ENCODE measurements around the gene RBM23. TPM values are rescaled to one million over a fixed set of nuclear protein-coding genes. Genes with fewer than 3 reads are reported as not detected.

The RBM23 gene
- total RNA-seq, 1 donor = 122 TPM

- peaks cover 5% of the 10 kb centered on the region for H3K4me1 ChIP-seq (ENCODE audit: insufficient read depth, low read length)
- H3K9me3 ChIP-seq (ENCODE audit: low read depth, low read length) = no peaks in the 10 kb centered on the region
- no peak overlapping the region for H3K4me3 ChIP-seq (ENCODE audit: low read length)
- no peaks in the 10 kb centered on the region for H3K27me3 ChIP-seq (ENCODE audit: insufficient read depth, low read length)
Measured at GRCh38 chr14:22900081-22900799, 18.7 kb downstream of the RBM23 start.

GRCh38 chr14:22898302-22899090 is 20.5 kb downstream of the RBM23 start:
- Histone ChIP-seq H3K4me1 (ENCODE audit: insufficient read depth, low read length) (peaks cover 5% of the 10 kb centered on the region), H3K27me3 (ENCODE audit: insufficient read depth, low read length) (no peaks in the 10 kb centered on the region)

GRCh38 chr14:22897357-22897756 is 21.6 kb downstream of the RBM23 start:
- Histone ChIP-seq H3K9me3 (ENCODE audit: low read depth, low read length) (no peaks in the 10 kb centered on the region), H3K4me3 (ENCODE audit: low read length) (no peak overlapping the region), H3K27me3 (ENCODE audit: insufficient read depth, low read length) (no peaks in the 10 kb centered on the region), H3K4me1 (ENCODE audit: insufficient read depth, low read length) (peaks cover 5% of the 10 kb centered on the region)

More at GRCh38 chr14:22898302-22899090, 20.5 kb downstream of the RBM23 start:
- Histone ChIP-seq H3K4me3 (ENCODE audit: low read length) (no peak overlapping the region), H3K9me3 (ENCODE audit: low read depth, low read length) (no peaks in the 10 kb centered on the region)

- no peaks in the 10 kb centered on the region for H3K9me3 ChIP-seq (ENCODE audit: low read depth, low read length)
- peaks cover 5% of the 10 kb centered on the region for H3K4me1 ChIP-seq (ENCODE audit: insufficient read depth, low read length)
Measured at GRCh38 chr14:22896760-22897159, 22.2 kb downstream of the RBM23 start.

GRCh38 chr14:22896356-22896755 is 22.6 kb downstream of the RBM23 start:
- H3K4me3 ChIP-seq (ENCODE audit: low read length) = no peak overlapping the region
- peaks cover 5% of the 10 kb centered on the region for H3K4me1 ChIP-seq (ENCODE audit: insufficient read depth, low read length)
- no peaks in the 10 kb centered on the region for H3K9me3 ChIP-seq (ENCODE audit: low read depth, low read length)
- H3K27me3 ChIP-seq (ENCODE audit: insufficient read depth, low read length) = no peaks in the 10 kb centered on the region

More at GRCh38 chr14:22896760-22897159, 22.2 kb downstream of the RBM23 start:
- no peaks in the 10 kb centered on the region for H3K27me3 ChIP-seq (ENCODE audit: insufficient read depth, low read length)
- no peak overlapping the region for H3K4me3 ChIP-seq (ENCODE audit: low read length)

GRCh38 chr14:22895402-22895801 is 23.5 kb downstream of the RBM23 start:
- Histone ChIP-seq H3K9me3 (ENCODE audit: low read depth, low read length) (no peaks in the 10 kb centered on the region), H3K27me3 (ENCODE audit: insufficient read depth, low read length) (no peaks in the 10 kb centered on the region), H3K4me3 (ENCODE audit: low read length) (no peak overlapping the region), H3K4me1 (ENCODE audit: insufficient read depth, low read length) (peaks cover 5% of the 10 kb centered on the region)

- Histone ChIP-seq H3K9me3 (ENCODE audit: low read depth, low read length) (no peaks in the 10 kb centered on the region), H3K27me3 (ENCODE audit: insufficient read depth, low read length) (no peaks in the 10 kb centered on the region), H3K4me1 (ENCODE audit: insufficient read depth, low read length) (peaks cover 11% of the 10 kb centered on the region), H3K4me3 (ENCODE audit: low read length) (no peak overlapping the region)
Measured at GRCh38 chr14:22893706-22894105, 25.2 kb downstream of the RBM23 start.

GRCh38 chr14:22892488-22892887 is 26.5 kb downstream of the RBM23 start:
- Histone ChIP-seq H3K9me3 (ENCODE audit: low read depth, low read length) (no peaks in the 10 kb centered on the region), H3K4me1 (ENCODE audit: insufficient read depth, low read length) (peaks cover 23% of the 10 kb centered on the region), H3K4me3 (ENCODE audit: low read length) (no peak overlapping the region), H3K27me3 (ENCODE audit: insufficient read depth, low read length) (no peaks in the 10 kb centered on the region)

- no peak overlapping the region for H3K4me3 ChIP-seq (ENCODE audit: low read length)
- no peaks in the 10 kb centered on the region for H3K27me3 ChIP-seq (ENCODE audit: insufficient read depth, low read length)
- no peaks in the 10 kb centered on the region for H3K9me3 ChIP-seq (ENCODE audit: low read depth, low read length)
- peaks cover 39% of the 10 kb centered on the region for H3K4me1 ChIP-seq (ENCODE audit: insufficient read depth, low read length)
Measured at GRCh38 chr14:22890416-22890815, 28.5 kb downstream of the RBM23 start.

- no peaks in the 10 kb centered on the region for H3K9me3 ChIP-seq (ENCODE audit: low read depth, low read length)
- peaks cover 39% of the 10 kb centered on the region for H3K4me1 ChIP-seq (ENCODE audit: insufficient read depth, low read length)
- no peaks in the 10 kb centered on the region for H3K27me3 ChIP-seq (ENCODE audit: insufficient read depth, low read length)
- H3K4me3 ChIP-seq (ENCODE audit: low read length) = no peak overlapping the region
Measured at GRCh38 chr14:22888662-22889061, 30.3 kb downstream of the RBM23 start.

- H3K4me1 ChIP-seq (ENCODE audit: insufficient read depth, low read length) = peaks cover 39% of the 10 kb centered on the region
- H3K27me3 ChIP-seq (ENCODE audit: insufficient read depth, low read length) = no peaks in the 10 kb centered on the region
- H3K4me3 ChIP-seq (ENCODE audit: low read length) = peak overlapping the region; percentile 45
- H3K9me3 ChIP-seq (ENCODE audit: low read depth, low read length) = no peaks in the 10 kb centered on the region
Measured at GRCh38 chr14:22887990-22888378, 31.0 kb downstream of the RBM23 start.

- Histone ChIP-seq H3K4me3 (ENCODE audit: low read length) (peak overlapping the region; percentile 45), H3K4me1 (ENCODE audit: insufficient read depth, low read length) (peaks cover 44% of the 10 kb centered on the region), H3K27me3 (ENCODE audit: insufficient read depth, low read length) (no peaks in the 10 kb centered on the region), H3K9me3 (ENCODE audit: low read depth, low read length) (no peaks in the 10 kb centered on the region)
Measured at GRCh38 chr14:22887260-22887989, 31.5 kb downstream of the RBM23 start.

- Histone ChIP-seq H3K27me3 (ENCODE audit: insufficient read depth, low read length) (no peaks in the 10 kb centered on the region), H3K4me1 (ENCODE audit: insufficient read depth, low read length) (peaks cover 47% of the 10 kb centered on the region), H3K9me3 (ENCODE audit: low read depth, low read length) (no peaks in the 10 kb centered on the region), H3K4me3 (ENCODE audit: low read length) (peak overlapping the region; percentile 45)
Measured at GRCh38 chr14:22886500-22887259, 32.3 kb downstream of the RBM23 start.

- H3K4me3 ChIP-seq (ENCODE audit: low read length) = no peak overlapping the region
- no peaks in the 10 kb centered on the region for H3K9me3 ChIP-seq (ENCODE audit: low read depth, low read length)
- H3K4me1 ChIP-seq (ENCODE audit: insufficient read depth, low read length) = peaks cover 47% of the 10 kb centered on the region
- no peaks in the 10 kb centered on the region for H3K27me3 ChIP-seq (ENCODE audit: insufficient read depth, low read length)
Measured at GRCh38 chr14:22885975-22886374, 33.0 kb downstream of the RBM23 start.

Measured in mononuclear cell (primary cell).